ENCODE measurements around the gene SASH1. TPM values are rescaled to one million over a fixed set of nuclear protein-coding genes. Genes with fewer than 3 reads are reported as not detected.

SASH1 gene
- total RNA-seq, 1 experiment from 2014 or later, result 9.8 TPM

- no peak for DNase-seq
- ATAC-seq, result no peak
- Histone ChIP-seq H3F3A (ENCODE audit: low read length, unreplicated experiment) (no peaks in the 10 kb centered on the region), H3K9me2 (replicated peaks; ENCODE audit: low read length) (no peaks in the 10 kb centered on the region), H3K27me3 (ENCODE audit: low read length) (no peaks in the 10 kb centered on the region), H3K4me2 (ENCODE audit: low read length) (no peak overlapping the region), H3K9ac (ENCODE audit: low read length) (no peak overlapping the region), H2AFZ (ENCODE audit: low read length) (no peak overlapping the region), H4K20me1 (ENCODE audit: low read length) (no peaks in the 10 kb centered on the region), H3K4me1 (ENCODE audit: insufficient read depth, low read length) (peaks cover 23% of the 10 kb centered on the region), H3K4me3 (ENCODE audit: low read length) (no peak overlapping the region), H3K36me3 (ENCODE audit: low read depth, low read length) (no peaks in the 10 kb centered on the region), H3K79me2 (ENCODE audit: low read length) (no peaks in the 10 kb centered on the region), H3K27ac (ENCODE audit: low read length) (no peak overlapping the region), H3K9me3 (ENCODE audit: low read length) (no peaks in the 10 kb centered on the region)
- no TSS peak for BruUV-seq (replicated peaks)
- ChIA-PET CTCF (no interaction called here), POLR2A (ENCODE audit: unreplicated experiment) (no interaction called here)
- intact Hi-C loops (cut with micrococcal nuclease), result no loop called here
- TF ChIP-seq, protein P1, sequence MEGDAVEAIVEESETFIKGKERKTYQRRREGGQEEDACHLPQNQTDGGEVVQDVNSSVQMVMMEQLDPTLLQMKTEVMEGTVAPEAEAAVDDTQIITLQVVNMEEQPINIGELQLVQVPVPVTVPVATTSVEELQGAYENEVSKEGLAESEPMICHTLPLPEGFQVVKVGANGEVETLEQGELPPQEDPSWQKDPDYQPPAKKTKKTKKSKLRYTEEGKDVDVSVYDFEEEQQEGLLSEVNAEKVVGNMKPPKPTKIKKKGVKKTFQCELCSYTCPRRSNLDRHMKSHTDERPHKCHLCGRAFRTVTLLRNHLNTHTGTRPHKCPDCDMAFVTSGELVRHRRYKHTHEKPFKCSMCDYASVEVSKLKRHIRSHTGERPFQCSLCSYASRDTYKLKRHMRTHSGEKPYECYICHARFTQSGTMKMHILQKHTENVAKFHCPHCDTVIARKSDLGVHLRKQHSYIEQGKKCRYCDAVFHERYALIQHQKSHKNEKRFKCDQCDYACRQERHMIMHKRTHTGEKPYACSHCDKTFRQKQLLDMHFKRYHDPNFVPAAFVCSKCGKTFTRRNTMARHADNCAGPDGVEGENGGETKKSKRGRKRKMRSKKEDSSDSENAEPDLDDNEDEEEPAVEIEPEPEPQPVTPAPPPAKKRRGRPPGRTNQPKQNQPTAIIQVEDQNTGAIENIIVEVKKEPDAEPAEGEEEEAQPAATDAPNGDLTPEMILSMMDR (conservative IDR thresholded peaks at IDR 0.05; ENCODE audit: low read depth, low read length), result no peak
- TF ChIP-seq EZH2 (IDR thresholded peaks at IDR 0.05; ENCODE audit: low read length, unreplicated experiment), result no peak
- TF ChIP-seq EZH2phosphoT487 (IDR thresholded peaks at IDR 0.05; ENCODE audit: borderline replicate concordance, low read length), result no peak
These were observed 220.4 kb downstream of the SASH1 start for GRCh38 chr6:148563066-148563465.

GRCh38 chr6:148564494-148565035 is 221.9 kb downstream of the SASH1 start:
- Histone ChIP-seq H3K27me3 (ENCODE audit: low read length) (no peaks in the 10 kb centered on the region), H3K27ac (ENCODE audit: low read length) (no peak overlapping the region), H3K9ac (ENCODE audit: low read length) (no peak overlapping the region), H3K79me2 (ENCODE audit: low read length) (no peaks in the 10 kb centered on the region), H3K4me1 (ENCODE audit: insufficient read depth, low read length) (peaks cover 23% of the 10 kb centered on the region), H3K9me2 (replicated peaks; ENCODE audit: low read length) (no peaks in the 10 kb centered on the region), H3K36me3 (ENCODE audit: low read depth, low read length) (no peaks in the 10 kb centered on the region), H2AFZ (ENCODE audit: low read length) (no peak overlapping the region), H3K9me3 (ENCODE audit: low read length) (no peaks in the 10 kb centered on the region), H4K20me1 (ENCODE audit: low read length) (no peaks in the 10 kb centered on the region), H3F3A (ENCODE audit: low read length, unreplicated experiment) (no peaks in the 10 kb centered on the region), H3K4me3 (ENCODE audit: low read length) (no peak overlapping the region), H3K4me2 (ENCODE audit: low read length) (no peak overlapping the region)
- BruUV-seq (replicated peaks), result no TSS peak
- ChIA-PET CTCF (no interaction called here), POLR2A (ENCODE audit: unreplicated experiment) (no interaction called here)
- TF ChIP-seq, protein P1 (conservative IDR thresholded peaks at IDR 0.05; ENCODE audit: low read depth, low read length), result no peak
- TF ChIP-seq EZH2phosphoT487 (IDR thresholded peaks at IDR 0.05; ENCODE audit: borderline replicate concordance, low read length) (no peak), EZH2 (IDR thresholded peaks at IDR 0.05; ENCODE audit: low read length, unreplicated experiment) (no peak)
- no peak for ATAC-seq
- no peak for DNase-seq
- intact Hi-C loops (cut with micrococcal nuclease), result loop anchor here (5.0 kb wide), 1 partner anchor 43 kb away; no protein-coding TSS in a partner anchor

DNA sequence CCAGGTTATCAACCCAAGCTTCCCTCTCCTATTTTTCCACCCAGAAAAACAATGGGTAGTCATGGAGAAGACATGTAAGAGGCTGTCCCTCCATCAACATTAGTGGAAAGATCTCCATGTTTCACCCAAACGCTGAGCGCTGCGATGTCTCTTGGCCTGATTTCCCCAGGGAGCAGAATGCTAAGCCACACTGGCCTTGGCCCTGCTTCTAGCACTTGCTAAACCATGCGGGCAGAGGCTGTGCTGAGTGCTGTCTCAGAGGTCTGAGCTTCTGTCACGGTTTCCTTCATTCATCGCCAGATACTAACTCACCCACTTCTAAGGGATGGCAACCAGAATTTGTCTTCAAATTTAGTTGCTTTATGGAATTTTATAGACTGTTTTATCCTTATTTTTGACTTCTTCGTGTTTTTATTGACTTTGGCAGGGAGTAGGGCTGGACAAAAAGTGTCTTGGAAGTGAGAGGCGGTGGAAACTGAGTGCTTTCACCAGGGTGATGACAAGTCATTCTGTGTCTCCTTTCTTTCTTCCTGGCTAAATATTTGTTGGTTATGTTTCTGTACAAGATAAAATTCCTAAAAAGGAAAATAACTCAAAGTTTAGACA is 222.8 kb downstream of the SASH1 start:
- Histone ChIP-seq H3K4me1 (ENCODE audit: insufficient read depth, low read length) (peaks cover 19% of the 10 kb centered on the region), H3K79me2 (ENCODE audit: low read length) (no peaks in the 10 kb centered on the region), H3K27me3 (ENCODE audit: low read length) (no peaks in the 10 kb centered on the region), H3K9me3 (ENCODE audit: low read length) (no peaks in the 10 kb centered on the region), H3K9ac (ENCODE audit: low read length) (no peak overlapping the region), H3K27ac (ENCODE audit: low read length) (peak overlapping the region; percentile 72; the same call in 1 of the 2 replicates), H3K4me2 (ENCODE audit: low read length) (peak overlapping the region; percentile 56; the same call in 1 of the 2 replicates), H3K9me2 (replicated peaks; ENCODE audit: low read length) (no peaks in the 10 kb centered on the region), H2AFZ (ENCODE audit: low read length) (no peak overlapping the region), H3K4me3 (ENCODE audit: low read length) (no peak overlapping the region), H4K20me1 (ENCODE audit: low read length) (no peaks in the 10 kb centered on the region), H3K36me3 (ENCODE audit: low read depth, low read length) (no peaks in the 10 kb centered on the region), H3F3A (ENCODE audit: low read length, unreplicated experiment) (no peaks in the 10 kb centered on the region)
- ATAC-seq (no peak), DNase-seq (no peak)
- POLR2A ChIA-PET (ENCODE audit: unreplicated experiment), result no interaction called here
- TF ChIP-seq, protein P1 (conservative IDR thresholded peaks at IDR 0.05; ENCODE audit: low read depth, low read length), result no peak
- TF ChIP-seq EZH2 (IDR thresholded peaks at IDR 0.05; ENCODE audit: low read length, unreplicated experiment), result no peak
- no peak for TF ChIP-seq EZH2phosphoT487 (IDR thresholded peaks at IDR 0.05; ENCODE audit: borderline replicate concordance, low read length)
- intact Hi-C loops (cut with micrococcal nuclease), result loop anchor here (5.0 kb wide), 1 partner anchor 42 kb away; no protein-coding TSS in a partner anchor
- BruUV-seq (replicated peaks), result no TSS peak
- CTCF ChIA-PET, result no interaction called here

Data from PC-3 (cell line).